HT1080 (cell line): Measurements from ENCODE around the gene IGSF9. TPM values are rescaled to one million over a fixed set of nuclear protein-coding genes. Genes with fewer than 3 reads are reported as not detected.

Experiments used
- DNase-seq: peaks from one replicate; pipeline ENCODE4 v3.0.0-alpha.2; 2015; ENCODE audit warnings: low read depth
- total RNA-seq: library from RNA; depleted of rRNA; stranded (reverse); fragments of >200 nt; shearing (Covaris generic); gene quantifications from 2 replicates; pipeline ENCODE4 v1.2.3, GENCODE V29; 2014

IGSF9 gene
- total RNA-seq, 1 experiment from 2014 or later, result 1.2 TPM

- DNase-seq, result no peak
Observed at GRCh38 chr1:159946242-159947187, 1.1 kb upstream of the IGSF9 start.

- no peak for DNase-seq
Observed at GRCh38 chr1:159944623-159945455, 574 bp downstream of the IGSF9 start.

- DNase-seq, result no peak
Observed at GRCh38 chr1:159943908-159944622, 1.3 kb downstream of the IGSF9 start.

- no peak for DNase-seq
Observed at GRCh38 chr1:159943278-159943640, 2.2 kb downstream of the IGSF9 start.

GRCh38 chr1:159942632-159943277, 2.7 kb downstream of the IGSF9 start:
- no peak for DNase-seq

GRCh38 chr1:159941591-159942560, 3.5 kb downstream of the IGSF9 start:
- no peak for DNase-seq

GRCh38 chr1:159941141-159941540, 4.3 kb downstream of the IGSF9 start:
- DNase-seq, result no peak

GRCh38 chr1:159940006-159940620, 5.3 kb downstream of the IGSF9 start:
- DNase-seq, result no peak

- DNase-seq, result no peak
Observed at GRCh38 chr1:159939678-159940002, 5.8 kb downstream of the IGSF9 start.

- DNase-seq, result no peak
Observed at GRCh38 chr1:159938905-159939677, 6.3 kb downstream of the IGSF9 start.

GRCh38 chr1:159938211-159938852, 7.1 kb downstream of the IGSF9 start:
- no peak for DNase-seq

- no peak for DNase-seq
Observed at GRCh38 chr1:159937054-159937750, 8.2 kb downstream of the IGSF9 start.

- peak; percentile 64 for DNase-seq
Observed at GRCh38 chr1:159936273-159936904, 9.0 kb downstream of the IGSF9 start.

GRCh38 chr1:159935719-159936272, 9.6 kb downstream of the IGSF9 start:
- no peak for DNase-seq

- no peak for DNase-seq
Observed at GRCh38 chr1:159935305-159935704, 10.1 kb downstream of the IGSF9 start.

GRCh38 chr1:159934136-159935039, 11.0 kb downstream of the IGSF9 start:
- DNase-seq, result no peak
